GM18508 (cell line): ENCODE measurements around the gene MOBP.
"Not testable (repeated sequence)": the region's sequence is repeated elsewhere in the genome, so short reads cannot be mapped to it uniquely, and the experiment has no call there.

Experiments
- ATAC-seq: cut with Tn5 transposase; IDR thresholded peaks from one replicate; pipeline ENCODE4 v1.9.1; 2021; ENCODE audit warnings: moderate number of reproducible peaks; ENCODE audit not compliant: insufficient read depth, unreplicated experiment

MOBP gene

GRCh38 chr3:39467394-39468107 is at the start of gene MOBP:
MOBP (plus strand) TSS chr3:39467680; CDS start chr3:39502070, 34,390 bp downstream.
- no peak for ATAC-seq

- not testable (repeated sequence) for ATAC-seq
Measured at GRCh38 chr3:39418556-39419225, 48.8 kb upstream of the MOBP start.

- ATAC-seq: no peak
Measured at GRCh38 chr3:39419742-39420315, 47.7 kb upstream of the MOBP start.

- ATAC-seq: no peak
Measured at GRCh38 chr3:39420543-39420942, 46.9 kb upstream of the MOBP start.

GRCh38 chr3:39423436-39423970 is 44.0 kb upstream of the MOBP start:
- ATAC-seq: no peak

- ATAC-seq: no peak
Measured at GRCh38 chr3:39426312-39426711, 41.2 kb upstream of the MOBP start.

- ATAC-seq: no peak
Measured at GRCh38 chr3:39427506-39427905, 40.0 kb upstream of the MOBP start.

- ATAC-seq: no peak
Measured at GRCh38 chr3:39428745-39429201, 38.7 kb upstream of the MOBP start.

- ATAC-seq: no peak
Measured at GRCh38 chr3:39429466-39429865, 38.0 kb upstream of the MOBP start.

GRCh38 chr3:39432342-39432741 is 35.1 kb upstream of the MOBP start:
- ATAC-seq: no peak

- ATAC-seq: no peak
Measured at GRCh38 chr3:39433642-39434041, 33.8 kb upstream of the MOBP start.

GRCh38 chr3:39434574-39434973 is 32.9 kb upstream of the MOBP start:
- peak; percentile 65 for ATAC-seq

GRCh38 chr3:39435006-39435748 is 32.3 kb upstream of the MOBP start:
- ATAC-seq: no peak

- ATAC-seq: no peak
Measured at GRCh38 chr3:39438880-39439279, 28.6 kb upstream of the MOBP start.

GRCh38 chr3:39440316-39440715 is 27.2 kb upstream of the MOBP start:
- no peak for ATAC-seq

- ATAC-seq: no peak
Measured at GRCh38 chr3:39443530-39443929, 23.9 kb upstream of the MOBP start.

GRCh38 chr3:39445927-39446326 is 21.6 kb upstream of the MOBP start:
- ATAC-seq: no peak

- no peak for ATAC-seq
Measured at GRCh38 chr3:39446444-39446843, 21.0 kb upstream of the MOBP start.

GRCh38 chr3:39447637-39448483 is 19.6 kb upstream of the MOBP start:
- ATAC-seq: no peak
